GM18498 (cell line): ENCODE results near the gene KIF23.

Experiments used
- ATAC-seq: cut with Tn5 transposase; IDR thresholded peaks from one replicate; pipeline ENCODE4 v1.9.1; 2021; ENCODE audit warnings: mild to moderate bottlenecking, moderate library complexity; ENCODE audit not compliant: unreplicated experiment

The KIF23 gene

DNA sequence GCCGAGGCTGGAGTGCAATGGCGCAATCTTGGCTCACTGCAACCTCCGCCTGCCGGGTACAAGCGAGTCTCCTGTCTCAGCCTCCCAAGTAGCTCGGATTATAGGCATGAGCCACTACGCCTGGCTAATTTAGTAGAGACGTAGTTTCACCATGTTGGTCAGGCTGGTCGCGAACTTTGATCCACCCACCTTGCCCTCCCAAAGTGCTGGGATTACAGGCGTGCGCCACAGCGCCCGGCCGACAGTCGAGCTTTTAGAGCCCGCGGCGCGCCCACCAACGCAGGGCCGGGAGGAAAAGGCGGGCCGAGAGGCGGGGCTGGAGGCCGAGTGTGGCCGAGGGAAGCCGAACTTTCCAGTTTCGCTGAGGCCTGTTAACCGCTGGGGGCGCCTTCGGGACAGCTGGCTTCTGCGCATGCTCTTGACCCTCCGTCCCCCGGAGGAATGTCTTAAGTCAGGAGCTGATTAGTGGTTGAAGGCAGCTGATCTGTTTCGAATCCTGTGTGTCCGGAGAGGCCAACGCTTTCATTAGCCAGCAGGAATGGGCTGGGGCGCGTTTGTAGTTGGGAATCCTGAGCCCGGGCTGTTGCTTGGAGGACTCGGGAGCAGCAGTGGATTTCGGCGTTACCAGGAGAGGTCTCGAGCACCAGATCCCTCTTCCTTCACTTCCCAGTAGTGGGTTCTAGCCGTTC, 48.5 kb downstream of the KIF23 start:
- peak; percentile 92 for ATAC-seq

DNA sequence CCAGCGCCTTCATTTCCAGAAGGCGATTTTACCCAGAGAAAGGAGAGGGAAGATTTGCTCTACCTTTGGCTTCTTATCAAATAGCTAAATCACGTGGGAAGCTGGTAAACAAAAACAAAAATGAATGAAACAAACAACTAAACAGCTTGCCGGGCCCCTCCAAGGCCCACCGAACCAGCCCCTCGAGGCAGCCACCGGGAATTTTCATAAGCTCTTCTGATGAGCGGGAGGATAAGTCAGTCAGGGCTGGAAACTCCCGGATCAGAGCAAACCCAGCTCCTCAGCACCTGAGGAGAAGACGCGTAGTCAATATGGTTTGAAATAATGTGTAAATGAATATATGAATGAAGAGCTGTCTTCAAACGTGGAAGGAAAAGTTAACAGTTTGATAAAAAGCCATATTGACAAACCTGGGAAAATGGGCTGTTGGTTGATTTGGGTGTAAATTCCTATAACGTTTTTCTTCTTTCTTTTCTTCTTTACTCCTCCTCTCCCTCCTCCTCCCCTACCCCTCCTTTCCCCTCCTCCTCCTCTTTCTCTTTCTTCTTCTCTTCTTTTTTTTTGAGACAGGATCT, 49.1 kb downstream of the KIF23 start:
- ATAC-seq = no peak

DNA sequence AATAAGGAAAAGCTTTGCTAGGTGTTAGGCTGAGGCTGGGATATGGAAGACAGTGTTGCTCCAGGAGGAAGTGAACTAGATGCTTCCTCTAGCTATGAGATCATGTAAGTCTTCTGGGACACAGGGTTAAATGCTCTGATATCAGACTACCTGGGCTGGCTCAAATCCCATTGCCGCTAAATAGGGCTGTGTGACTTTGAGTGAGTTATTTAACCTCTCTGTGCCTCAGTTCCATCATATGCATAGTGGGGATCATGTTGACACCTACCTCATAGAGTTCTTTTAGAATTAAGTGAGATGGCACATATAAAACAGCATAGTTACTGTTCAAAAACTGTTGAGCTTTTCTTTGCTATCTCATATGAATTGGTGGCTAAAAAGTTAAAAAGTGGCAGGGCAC, 51.1 kb downstream of the KIF23 start:
- ATAC-seq = no peak

DNA sequence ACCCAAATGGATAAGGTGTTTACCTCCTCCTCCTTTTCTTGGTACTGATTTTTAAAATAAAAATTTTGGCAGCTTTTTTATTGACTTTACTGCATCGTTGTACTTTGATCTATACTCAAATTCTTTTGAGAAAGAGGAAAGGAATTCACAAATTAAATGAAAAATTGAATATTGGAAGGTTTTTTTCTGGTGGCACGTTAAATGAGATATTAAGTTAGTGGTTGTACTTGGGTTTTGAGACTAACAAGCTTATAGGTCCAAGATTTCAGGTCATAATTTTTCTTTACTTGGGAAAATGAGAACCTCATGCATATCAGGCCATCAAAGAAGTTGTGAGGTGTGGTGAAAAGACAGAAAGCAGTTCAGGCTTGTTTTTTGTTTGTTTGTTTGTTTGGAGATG, 52.6 kb downstream of the KIF23 start:
- ATAC-seq = no peak

DNA sequence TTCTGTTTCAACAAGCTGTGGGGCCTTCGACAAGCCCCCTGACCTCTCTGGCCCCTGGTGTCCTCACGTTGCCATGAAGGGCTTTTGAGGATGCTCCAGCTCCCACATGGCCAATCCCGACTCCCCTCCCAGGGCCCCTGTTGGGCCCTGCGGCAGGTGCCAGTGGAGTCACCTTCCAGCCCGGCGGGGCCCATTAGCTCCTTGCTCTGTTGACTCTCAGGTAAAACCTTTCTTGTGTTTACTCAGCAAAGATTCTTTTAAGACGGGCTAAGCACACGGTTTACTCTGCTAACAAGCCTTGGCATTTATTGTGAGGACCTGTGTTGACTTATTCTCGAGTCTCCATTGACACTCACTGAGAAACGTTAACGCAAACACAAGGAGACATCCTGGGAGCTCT, 53.5 kb downstream of the KIF23 start:
- no peak for ATAC-seq

DNA sequence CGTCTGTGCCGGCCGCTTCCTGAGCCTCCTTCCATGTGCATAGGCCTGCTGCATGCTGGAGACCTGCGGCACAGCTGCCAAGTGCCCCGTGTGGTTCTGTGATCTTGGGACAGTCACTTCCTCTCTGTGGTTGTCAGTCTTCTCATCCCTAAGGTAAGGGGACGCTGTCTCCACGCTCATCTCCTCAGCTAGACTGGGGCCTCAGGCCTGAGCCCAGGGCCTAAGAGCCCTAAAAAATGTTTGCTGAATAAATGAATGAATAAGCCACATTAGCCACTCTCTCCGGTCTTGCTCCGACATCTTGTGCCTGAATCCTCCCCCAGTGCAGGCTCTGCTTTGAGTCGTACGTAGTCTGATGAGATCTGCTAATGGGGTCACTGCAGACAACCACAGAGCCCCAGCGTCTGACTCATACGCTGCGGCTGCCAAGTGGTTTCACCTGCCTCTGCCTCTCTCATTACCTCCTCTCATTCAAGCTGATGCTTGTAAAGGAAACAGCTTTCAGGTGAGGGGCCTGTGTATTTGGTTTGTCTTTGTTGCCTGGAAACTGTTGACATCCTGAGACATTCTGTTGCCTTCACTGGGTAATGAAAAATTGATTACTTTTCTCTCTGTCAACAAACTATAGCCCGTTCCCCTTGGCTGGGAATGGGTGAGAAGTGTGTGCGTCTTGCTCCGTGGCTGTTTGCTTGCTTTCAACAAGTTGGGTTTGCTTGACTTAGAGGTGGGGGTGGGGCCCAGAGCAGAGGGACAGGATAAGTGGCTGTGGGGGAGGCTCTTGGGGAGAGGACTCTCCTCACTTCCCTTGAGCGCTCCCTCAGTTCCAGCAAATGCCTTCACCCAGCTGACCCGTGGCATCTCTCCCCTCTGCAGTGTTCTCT, 54.3 kb downstream of the KIF23 start:
- ATAC-seq = no peak

DNA sequence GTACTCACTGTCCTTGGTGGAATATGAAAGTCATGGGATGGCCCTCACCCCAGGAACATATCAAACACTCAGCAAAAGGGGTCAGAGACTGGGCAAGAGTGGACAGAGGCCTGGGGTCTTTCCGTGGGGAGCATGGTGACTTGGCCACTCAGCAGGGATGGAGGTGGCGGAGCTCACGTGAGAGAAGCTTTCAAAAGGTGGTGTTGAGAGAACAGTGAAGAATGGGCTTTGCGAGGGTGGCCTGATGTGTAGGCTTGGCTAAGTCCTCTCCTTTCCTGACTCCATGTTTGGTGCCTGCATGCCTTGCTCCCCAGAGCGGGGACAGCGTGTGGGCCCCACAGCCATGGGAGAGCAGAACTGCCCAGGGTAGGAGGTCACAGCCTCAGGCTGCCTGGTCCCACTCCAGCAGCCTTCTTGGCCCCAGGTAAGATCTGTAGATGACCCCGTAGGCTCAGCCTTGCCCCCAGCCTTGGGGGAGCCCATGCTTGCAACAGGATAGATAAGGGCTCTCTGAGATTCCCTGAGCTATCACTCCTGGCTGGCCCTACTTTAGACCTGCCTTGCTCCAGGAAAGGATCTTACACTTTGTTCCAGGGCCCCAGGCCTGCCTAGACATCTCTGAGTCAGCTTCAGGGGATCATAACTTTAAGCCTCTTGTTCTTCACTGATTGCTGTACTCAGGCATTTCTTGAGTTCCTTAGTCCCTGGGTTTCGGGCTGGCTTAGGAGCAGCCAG, 55.5 kb downstream of the KIF23 start:
- ATAC-seq = no peak

DNA sequence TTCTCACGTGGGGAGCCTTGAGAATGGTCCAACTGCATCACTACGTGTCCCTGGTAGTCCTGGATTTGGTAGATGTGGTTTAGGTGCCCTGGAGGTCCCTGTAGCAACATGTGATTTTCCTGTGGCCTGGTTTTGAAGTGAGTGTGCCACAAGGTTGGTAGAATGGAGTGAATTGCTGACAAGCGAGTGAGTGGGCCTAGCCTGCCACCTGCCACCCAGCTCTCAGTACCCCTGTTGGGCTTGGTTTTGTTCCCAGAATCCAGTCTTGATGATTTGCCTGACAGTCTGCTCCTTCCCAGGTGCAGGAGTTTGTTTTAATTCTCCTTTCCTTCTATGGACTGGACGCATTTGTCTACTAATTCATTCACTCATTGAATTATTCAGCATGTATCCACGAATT, 57.9 kb downstream of the KIF23 start:
- ATAC-seq = no peak

DNA sequence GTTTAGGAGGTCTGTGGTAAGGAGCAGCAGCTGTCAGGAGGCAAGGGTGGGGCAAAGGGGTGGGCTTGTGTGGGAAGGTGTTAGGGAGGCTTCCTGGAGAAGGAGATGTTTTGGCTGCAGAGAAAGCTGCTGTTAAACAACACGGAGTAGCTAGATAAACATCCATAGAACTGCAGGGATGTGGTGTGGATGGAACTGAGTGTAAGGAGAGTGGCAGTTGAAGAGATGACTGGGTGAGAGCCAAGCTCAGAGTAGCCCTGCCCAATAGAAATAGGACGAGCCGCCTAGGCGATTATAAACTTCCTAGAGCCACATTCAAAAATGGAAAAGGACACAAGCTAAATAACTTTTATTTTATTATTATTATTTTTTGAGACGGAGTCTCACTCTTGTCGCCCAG, 58.4 kb downstream of the KIF23 start:
- ATAC-seq = no peak

DNA sequence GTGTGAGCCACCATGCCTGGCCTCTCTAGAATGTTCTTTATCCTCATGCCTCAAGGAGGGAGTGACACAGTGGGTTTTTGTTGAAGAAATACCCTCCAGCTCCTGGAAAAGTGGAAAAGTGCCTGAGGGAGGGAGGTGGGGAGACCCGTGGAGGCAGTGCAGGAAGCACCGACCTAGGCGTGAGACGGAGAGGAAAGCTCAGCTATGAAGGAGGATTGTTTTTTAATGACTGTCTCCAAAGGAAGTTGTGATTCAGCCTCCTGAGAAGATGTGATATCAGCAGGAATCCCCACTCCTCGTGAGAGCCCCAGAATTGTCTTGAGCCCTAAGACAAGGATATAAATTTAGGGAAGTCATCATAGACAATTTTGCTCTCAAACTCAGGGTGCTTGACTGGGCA, 60.1 kb downstream of the KIF23 start:
- no peak for ATAC-seq

DNA sequence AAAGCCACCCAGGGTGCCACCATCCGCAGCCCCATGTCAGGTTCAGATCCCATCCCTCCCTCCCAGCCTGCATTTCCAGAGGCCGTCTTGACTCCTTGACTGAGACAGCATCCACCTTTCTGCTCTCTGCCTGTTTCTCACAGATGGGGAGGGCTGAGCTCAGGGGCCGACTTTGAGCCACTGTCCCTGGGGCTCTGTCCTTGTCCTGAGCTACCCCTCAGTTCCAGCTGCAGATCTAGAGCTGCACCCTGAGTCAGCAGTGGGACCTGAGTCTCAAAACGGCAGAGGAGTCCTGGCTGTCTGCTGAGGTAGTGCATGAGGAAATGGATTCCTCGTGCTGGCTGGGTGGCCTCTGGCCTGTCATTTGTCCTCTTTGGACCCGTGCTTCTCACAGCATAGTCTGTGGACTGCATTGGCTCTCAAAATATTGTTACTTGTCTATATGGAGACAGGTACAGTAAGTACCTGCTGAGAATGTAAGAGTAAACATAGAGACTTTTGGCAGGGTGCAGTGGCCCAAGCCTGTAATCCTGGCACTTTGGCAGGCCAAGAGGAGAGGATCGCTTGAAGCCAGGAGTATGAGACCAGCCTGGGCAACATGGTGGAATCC, 60.8 kb downstream of the KIF23 start:
- no peak for ATAC-seq

DNA sequence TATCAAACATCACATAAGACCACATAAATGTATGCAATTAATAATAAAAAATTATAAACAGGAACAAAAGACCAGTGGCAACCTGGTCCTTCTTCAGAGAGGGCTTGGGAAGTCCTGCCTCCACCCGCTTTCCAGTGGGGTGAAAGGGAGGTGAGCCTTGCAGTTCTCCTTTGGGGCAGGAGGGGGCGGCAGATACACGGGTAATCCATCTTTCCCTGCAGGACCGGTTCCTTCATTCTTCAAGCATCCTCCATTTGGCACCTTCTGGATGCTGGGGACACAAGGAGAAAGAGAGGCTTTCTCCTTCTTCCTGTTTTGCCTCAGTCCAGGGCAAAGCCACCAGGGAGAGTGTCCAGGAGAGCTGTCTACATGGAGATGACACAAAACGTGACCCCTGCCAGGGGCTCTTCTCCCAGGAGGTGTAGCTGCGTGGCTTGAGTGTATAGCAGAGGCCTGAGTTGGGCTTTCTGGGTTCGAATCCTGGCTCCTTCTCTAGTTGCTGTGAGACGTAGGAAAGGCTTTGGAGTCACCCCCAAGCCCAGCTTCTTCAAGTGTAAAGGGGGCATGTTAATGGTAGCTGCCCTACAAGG, 61.7 kb downstream of the KIF23 start:
- no peak for ATAC-seq

DNA sequence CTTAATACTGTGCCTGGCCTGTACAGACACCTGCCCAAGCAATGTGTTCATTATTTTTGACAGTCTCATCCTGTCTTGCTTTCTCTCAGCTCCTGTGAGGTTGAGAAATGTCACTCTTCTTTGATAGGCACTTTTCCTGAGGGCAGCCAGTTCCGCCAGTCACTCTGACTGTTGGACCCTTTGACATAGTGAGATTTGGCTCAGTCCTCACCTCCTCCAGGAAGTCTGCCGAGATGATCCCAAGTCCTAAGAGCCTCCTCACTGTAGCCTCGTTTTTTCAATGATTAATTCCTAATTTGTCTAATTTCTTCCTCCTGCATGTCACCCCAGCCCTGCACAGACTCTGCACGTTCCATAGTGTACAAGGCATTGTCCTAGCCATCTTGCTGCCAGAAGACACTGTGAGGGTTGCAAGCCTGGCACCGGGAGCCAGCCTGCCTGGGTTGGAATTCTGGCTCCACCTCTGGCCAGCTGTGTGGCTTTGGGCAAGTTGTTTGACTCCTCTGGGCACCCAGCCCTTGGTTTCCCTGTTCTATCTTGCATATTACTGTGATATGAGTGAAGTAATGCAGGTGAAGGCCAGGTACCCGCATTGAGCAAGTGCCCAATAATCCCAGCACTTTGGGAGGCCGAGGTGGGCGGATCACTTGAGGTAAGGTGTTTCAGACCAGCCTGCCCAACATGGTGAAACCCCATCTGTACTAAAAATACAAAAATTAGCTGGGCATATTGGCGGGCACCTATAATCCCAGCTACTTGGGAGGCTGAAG, 62.7 kb downstream of the KIF23 start:
- ATAC-seq = no peak

DNA sequence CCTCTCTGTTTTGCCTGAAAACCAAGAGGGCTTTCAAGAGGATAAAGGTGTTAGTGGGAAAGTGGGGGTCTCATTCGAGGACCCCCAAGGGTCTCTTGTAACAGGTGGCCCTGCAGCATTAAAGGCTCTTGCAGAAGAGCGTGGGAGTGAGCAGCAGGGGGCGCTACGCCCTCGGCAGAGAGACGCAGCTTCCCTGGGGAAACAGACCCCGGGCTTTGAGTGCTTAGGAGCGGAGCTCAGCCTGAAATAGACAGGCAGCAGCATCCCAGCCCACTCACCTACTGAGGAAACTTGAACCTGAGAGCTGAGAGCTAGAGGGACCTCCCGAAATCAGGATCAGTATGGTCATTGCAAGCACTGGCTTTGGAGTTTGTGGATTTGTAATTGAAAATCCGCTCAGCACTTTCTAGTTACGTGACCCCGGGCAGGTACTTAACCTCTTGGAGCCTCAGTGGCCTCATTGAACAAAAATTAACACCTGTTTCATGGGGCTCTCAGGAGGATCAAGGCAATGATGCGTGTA, 64.2 kb downstream of the KIF23 start:
- ATAC-seq = no peak

DNA sequence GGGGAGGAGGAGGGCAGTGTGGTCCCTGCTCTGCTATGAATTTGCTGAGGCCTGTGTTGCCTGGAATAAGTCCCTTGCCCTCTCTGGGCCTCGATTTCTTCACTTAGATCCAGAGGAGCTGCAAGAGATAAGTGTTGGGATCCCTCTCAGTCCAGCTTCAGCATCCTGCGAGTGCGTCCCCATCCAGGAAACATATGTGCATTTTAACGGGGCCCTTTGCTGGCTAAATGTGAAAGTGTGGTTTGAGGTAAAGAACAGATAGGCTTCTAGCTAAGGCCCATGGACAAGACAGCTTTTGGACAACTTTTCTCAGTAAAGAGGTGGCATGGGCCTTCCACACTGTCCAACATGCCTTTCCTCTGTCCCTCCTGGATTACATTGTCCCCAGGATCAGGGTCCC, 64.9 kb downstream of the KIF23 start:
- ATAC-seq = no peak

DNA sequence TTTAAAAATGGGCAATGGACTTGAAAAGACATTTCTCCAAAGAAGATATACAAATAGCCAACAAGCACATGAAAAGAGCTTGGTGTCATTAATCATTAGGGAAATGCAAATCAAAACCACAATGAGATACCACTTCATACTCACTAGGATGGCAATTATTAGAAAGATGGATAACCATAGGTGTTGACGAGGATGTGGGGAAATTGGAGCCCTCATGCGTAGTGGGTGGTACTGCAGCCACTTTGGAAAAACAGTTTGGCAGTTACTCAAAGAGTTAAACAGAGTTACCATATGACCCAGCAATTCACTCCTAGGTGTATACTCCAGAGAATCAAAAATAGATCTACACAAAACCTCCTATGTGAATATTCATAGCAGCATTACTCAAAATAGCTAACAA, 65.8 kb downstream of the KIF23 start:
- no peak for ATAC-seq

DNA sequence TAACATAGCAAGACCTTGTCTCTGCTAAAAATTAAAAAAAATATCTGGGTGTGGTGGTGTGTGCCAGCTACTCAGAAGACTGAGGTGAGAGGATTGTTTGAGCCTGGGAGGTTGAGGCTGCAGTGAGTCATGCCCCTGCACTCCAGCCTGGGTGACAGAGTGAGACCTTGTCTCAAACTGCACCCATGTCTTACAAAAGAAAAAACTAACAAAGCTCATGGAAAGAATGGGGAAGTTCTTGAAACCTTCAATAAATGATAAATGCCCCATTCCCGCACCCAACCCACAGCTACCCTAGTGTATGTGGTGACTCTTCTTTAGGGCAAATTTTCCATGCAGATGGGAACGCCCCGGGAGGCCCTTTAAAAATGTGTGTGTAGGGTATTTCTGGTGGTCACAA, 66.8 kb downstream of the KIF23 start:
- ATAC-seq = no peak

DNA sequence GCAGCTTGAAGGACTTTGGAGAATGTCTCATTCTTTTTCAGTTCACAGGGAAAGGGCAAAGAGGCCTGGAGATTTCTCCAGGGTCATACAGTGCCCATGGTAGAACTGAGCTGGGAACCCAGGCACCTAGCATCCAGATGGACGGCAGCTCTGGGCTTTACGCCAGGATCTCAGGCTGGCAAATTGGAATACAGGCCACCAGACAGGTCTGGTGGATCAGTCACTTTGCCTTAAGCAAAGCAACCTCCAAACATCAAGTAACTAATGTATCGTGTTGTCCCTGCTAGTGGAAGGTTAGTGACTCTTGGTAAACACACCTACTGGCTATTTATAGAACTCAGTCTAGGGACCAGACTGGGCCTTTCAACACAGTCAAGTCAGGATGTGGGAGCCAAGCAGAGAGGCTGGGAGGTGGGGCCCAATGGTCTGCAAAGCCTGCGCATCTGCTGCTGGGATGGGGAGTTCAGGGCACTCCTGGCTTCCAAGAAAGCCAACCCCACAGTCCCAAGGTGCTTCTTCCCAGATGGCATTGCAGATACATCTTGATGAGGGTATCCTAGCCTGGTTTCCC, 68.6 kb downstream of the KIF23 start:
- no peak for ATAC-seq

DNA sequence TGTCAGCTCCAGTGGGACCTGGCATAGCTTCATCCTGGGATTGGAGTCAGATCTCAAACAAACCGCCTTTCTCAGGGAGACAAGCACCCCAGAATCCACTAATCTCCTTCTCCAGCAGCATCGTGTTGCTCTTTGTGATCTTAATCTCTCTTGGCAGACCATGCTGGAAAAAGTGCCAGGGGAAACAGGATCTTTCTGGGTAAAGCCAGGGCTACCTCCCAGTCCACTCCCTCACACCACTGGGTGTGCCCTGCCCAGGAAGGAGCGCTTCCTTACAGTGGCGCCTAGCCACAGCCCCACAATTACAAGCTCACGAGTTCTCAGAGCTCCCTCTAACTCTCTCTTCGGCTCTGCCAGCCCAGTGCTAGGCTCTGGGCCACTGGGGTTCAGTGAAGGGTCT, 70.7 kb downstream of the KIF23 start:
- no peak for ATAC-seq
